ENCODE results near the gene RNF114. TPM values are rescaled to one million over a fixed set of nuclear protein-coding genes. Genes with fewer than 3 reads are reported as not detected.
A peak's percentile ranks its signal among the peaks of the same experiment; 100 is the strongest.

Gene RNF114
- polyA plus RNA-seq, 1 donor from 2014 or later: 109 TPM

- Histone ChIP-seq H3K27ac (ENCODE audit: low read length) (peak overlapping the region; percentile 68), H2AFZ (ENCODE audit: low read depth, low read length) (peak overlapping the region; percentile 76), H3K9ac (ENCODE audit: low read length) (peak overlapping the region; percentile 92), H3F3A (ENCODE audit: insufficient read depth, low read length, poor library complexity, severe bottlenecking) (no peaks in the 10 kb centered on the region), H3K36me3 (ENCODE audit: insufficient read depth, low read length) (no peaks in the 10 kb centered on the region), H4K20me1 (ENCODE audit: insufficient read depth) (no peaks in the 10 kb centered on the region), H3K9me2 (ENCODE audit: insufficient read depth, low read length) (no peaks in the 10 kb centered on the region), H3K27me3 (ENCODE audit: insufficient read depth, low read depth, low read length) (no peaks in the 10 kb centered on the region), H3K79me2 (replicated peaks; ENCODE audit: insufficient read depth, low read length) (peaks cover 48% of the 10 kb centered on the region), H3K4me3 (ENCODE audit: low read length) (peak overlapping the region; percentile 100), H3K4me2 (ENCODE audit: low read length) (peak overlapping the region; percentile 90), H3K9me3 (ENCODE audit: low read length) (no peaks in the 10 kb centered on the region)
- TF ChIP-seq EP300 (conservative IDR thresholded peaks at IDR 0.05; ENCODE audit: poor library complexity, severe bottlenecking): no peak
- peak; percentile 6 for TF ChIP-seq TAF1 (IDR thresholded peaks at IDR 0.05; ENCODE audit: low read depth)
These were observed 1.1 kb downstream of the RNF114 start for GRCh38 chr20:49937027-49937929.

GRCh38 chr20:49938173-49939163, 2.3 kb downstream of the RNF114 start:
- H3K9ac ChIP-seq (ENCODE audit: low read length): no peak overlapping the region
- no peaks in the 10 kb centered on the region for H3K9me2 ChIP-seq (ENCODE audit: insufficient read depth, low read length)
- TF ChIP-seq RAD21 (conservative IDR thresholded peaks at IDR 0.05) (no peak), TAF1 (IDR thresholded peaks at IDR 0.05; ENCODE audit: low read depth) (no peak), MXI1 (conservative IDR thresholded peaks at IDR 0.05; ENCODE audit: poor library complexity, severe bottlenecking) (no peak), SMC3 (conservative IDR thresholded peaks at IDR 0.05; ENCODE audit: poor library complexity) (no peak), EZH2 (IDR thresholded peaks at IDR 0.05; ENCODE audit: borderline replicate concordance, insufficient read depth, low read length, poor library complexity, severe bottlenecking) (no peak), POLR2AphosphoS5 (IDR thresholded peaks at IDR 0.05) (no peak), EP300 (conservative IDR thresholded peaks at IDR 0.05; ENCODE audit: poor library complexity, severe bottlenecking) (no peak), REST (IDR thresholded peaks at IDR 0.05; ENCODE audit: borderline replicate concordance) (no peak)
- TF ChIP-seq, protein P1, sequence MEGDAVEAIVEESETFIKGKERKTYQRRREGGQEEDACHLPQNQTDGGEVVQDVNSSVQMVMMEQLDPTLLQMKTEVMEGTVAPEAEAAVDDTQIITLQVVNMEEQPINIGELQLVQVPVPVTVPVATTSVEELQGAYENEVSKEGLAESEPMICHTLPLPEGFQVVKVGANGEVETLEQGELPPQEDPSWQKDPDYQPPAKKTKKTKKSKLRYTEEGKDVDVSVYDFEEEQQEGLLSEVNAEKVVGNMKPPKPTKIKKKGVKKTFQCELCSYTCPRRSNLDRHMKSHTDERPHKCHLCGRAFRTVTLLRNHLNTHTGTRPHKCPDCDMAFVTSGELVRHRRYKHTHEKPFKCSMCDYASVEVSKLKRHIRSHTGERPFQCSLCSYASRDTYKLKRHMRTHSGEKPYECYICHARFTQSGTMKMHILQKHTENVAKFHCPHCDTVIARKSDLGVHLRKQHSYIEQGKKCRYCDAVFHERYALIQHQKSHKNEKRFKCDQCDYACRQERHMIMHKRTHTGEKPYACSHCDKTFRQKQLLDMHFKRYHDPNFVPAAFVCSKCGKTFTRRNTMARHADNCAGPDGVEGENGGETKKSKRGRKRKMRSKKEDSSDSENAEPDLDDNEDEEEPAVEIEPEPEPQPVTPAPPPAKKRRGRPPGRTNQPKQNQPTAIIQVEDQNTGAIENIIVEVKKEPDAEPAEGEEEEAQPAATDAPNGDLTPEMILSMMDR (IDR thresholded peaks at IDR 0.05; ENCODE audit: poor library complexity, severe bottlenecking): no peak
- H3F3A ChIP-seq (ENCODE audit: insufficient read depth, low read length, poor library complexity, severe bottlenecking): no peaks in the 10 kb centered on the region
- H3K27ac ChIP-seq (ENCODE audit: low read length): no peak overlapping the region
- no peaks in the 10 kb centered on the region for H3K36me3 ChIP-seq (ENCODE audit: insufficient read depth, low read length)
- no peaks in the 10 kb centered on the region for H3K9me3 ChIP-seq (ENCODE audit: low read length)
- H3K4me3 ChIP-seq (ENCODE audit: low read length): peak overlapping the region; percentile 100
- H3K79me2 ChIP-seq (replicated peaks; ENCODE audit: insufficient read depth, low read length): peaks cover 55% of the 10 kb centered on the region
- no peak overlapping the region for H2AFZ ChIP-seq (ENCODE audit: low read depth, low read length)
- H4K20me1 ChIP-seq (ENCODE audit: insufficient read depth): no peaks in the 10 kb centered on the region
- no peak overlapping the region for H3K4me2 ChIP-seq (ENCODE audit: low read length)
- H3K27me3 ChIP-seq (ENCODE audit: insufficient read depth, low read depth, low read length): no peaks in the 10 kb centered on the region
